ENCODE measurements around the gene FBXO45. TPM values are rescaled to one million over a fixed set of nuclear protein-coding genes. Genes with fewer than 3 reads are reported as not detected.

Gene FBXO45, protein sequence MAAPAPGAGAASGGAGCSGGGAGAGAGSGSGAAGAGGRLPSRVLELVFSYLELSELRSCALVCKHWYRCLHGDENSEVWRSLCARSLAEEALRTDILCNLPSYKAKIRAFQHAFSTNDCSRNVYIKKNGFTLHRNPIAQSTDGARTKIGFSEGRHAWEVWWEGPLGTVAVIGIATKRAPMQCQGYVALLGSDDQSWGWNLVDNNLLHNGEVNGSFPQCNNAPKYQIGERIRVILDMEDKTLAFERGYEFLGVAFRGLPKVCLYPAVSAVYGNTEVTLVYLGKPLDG
- 9.1 and 31.6 TPM in 2 replicates for total RNA-seq (2011; cell fraction: chromatin; rRNA removed; ENCODE audit: low replicate concordance)
- 6.2 and 7.5 TPM in 2 replicates for total RNA-seq (2011; cell fraction: nucleolus; rRNA removed)
- total RNA-seq (2011; cell fraction: nucleoplasm; rRNA removed): 11.7 and 16.8 TPM in 2 replicates
- total RNA-seq (2014; rRNA removed): 25.4 and 28.9 TPM in 2 replicates
- total RNA-seq (2014; rRNA removed; fragmentation: Illumina TruSeq; extraction: Trizol): 52.8 and 56.1 TPM in 2 replicates
- total RNA-seq (2015; rRNA removed; fragmentation: Illumina TruSeq; extraction: Trizol): 41.0 and 44.3 TPM in 2 replicates
- 33.3 and 37.0 TPM in 2 replicates for total RNA-seq (2021)
- polyA plus RNA-seq (2011; rRNA removed): 25.7 and 38.6 TPM in 2 replicates
- polyA plus RNA-seq (2011; cell fraction: cytosol; rRNA removed): 6.1 and 11.0 TPM in 2 replicates
- polyA plus RNA-seq (2011; cell fraction: nucleus; rRNA removed): 5.6 and 8.1 TPM in 2 replicates
- polyA plus RNA-seq (2012): 17.9 and 26.4 TPM in 2 replicates
- polyA plus RNA-seq (2014; fragmentation: Illumina TruSeq; extraction: Trizol): 31.9 and 39.7 TPM in 2 replicates
- 10 to 100 TPM; 15.2 to 17.2 TPM for polyA plus RNA-seq (2014; fragmentation: Nextera tagmentation; extraction: Ambion mirVana)
- 26.5 and 28.3 TPM in 2 replicates for polyA plus RNA-seq (2014; rRNA removed)
- 48.5 and 48.9 TPM in 2 replicates for polyA minus RNA-seq (2011; rRNA and poly(A)+ RNA removed)
- polyA minus RNA-seq (2011; cell fraction: cytosol; rRNA and poly(A)+ RNA removed): 12.7 and 16.2 TPM in 2 replicates
- polyA minus RNA-seq (2011; cell fraction: nucleus; rRNA and poly(A)+ RNA removed): 4.3 and 6.6 TPM in 2 replicates
- percentile 90 among the genes with signal in this experiment for Bru-seq, nascent RNA
- BruChase-seq, experiment 1, labeled RNA remaining after a 2-hour chase: percentile 90 among the genes with signal in this experiment
- BruChase-seq, experiment 2, labeled RNA remaining after a 6-hour chase: percentile 91 among the genes with signal in this experiment
- long read RNA-seq, experiment 1, full-length matches to known transcripts: 206 of 250 reads
- long read RNA-seq, experiment 1, partial matches to known transcripts: 5 of 250 reads
- long read RNA-seq, experiment 1, other reads (novel, unspliced or antisense): 39 of 250 reads
- long read RNA-seq, experiment 2, full-length matches to known transcripts: 2 of 61 reads
- long read RNA-seq, experiment 2, partial matches to known transcripts: 52 of 61 reads
- long read RNA-seq, experiment 2, other reads (novel, unspliced or antisense): 7 of 61 reads
- long read RNA-seq, experiment 3, full-length matches to known transcripts: 13 of 21 reads
- long read RNA-seq, experiment 3, partial matches to known transcripts: 1 of 21 reads
- long read RNA-seq, experiment 3, other reads (novel, unspliced or antisense): 7 of 21 reads

- POLR2A ChIA-PET: interaction anchor here (0.6 to 1.8 kb wide), 20 partner anchors 8 to 473 kb away, joined by 3 to 5 read pairs (median 3); no protein-coding TSS in a partner anchor
- peak; percentile 94 for TF ChIP-seq ETV1 (tag; conservative IDR thresholded peaks at IDR 0.05; ENCODE audit: low read depth)
- TF ChIP-seq ZNF124 (CRISPR knock-in tag; IDR thresholded peaks at IDR 0.05): no peak
- TF ChIP-seq CREB5 (CRISPR knock-in tag; IDR thresholded peaks at IDR 0.05): no peak
- TF ChIP-seq HNRNPLL (IDR thresholded peaks at IDR 0.05; ENCODE audit: low read depth, low read length, poor library complexity, severe bottlenecking): no peak
- TF ChIP-seq ZSCAN32 (CRISPR knock-in tag; IDR thresholded peaks at IDR 0.05): 0 out of 2 replicates have a peak, but pooled peaks have one; percentile 42
- TF ChIP-seq USF2 (CRISPR knock-in tag; IDR thresholded peaks at IDR 0.05): no peak
- TF ChIP-seq PHTF2 (CRISPR knock-in tag; IDR thresholded peaks at IDR 0.05): no peak
- peak in 1 of 2 experiments; percentile 92; a peak in 2 of 4 replicates for TF ChIP-seq HDAC1 (IDR thresholded peaks at IDR 0.05)
- no peak for TF ChIP-seq NFATC3 (IDR thresholded peaks at IDR 0.05)
- TF ChIP-seq, protein P1, sequence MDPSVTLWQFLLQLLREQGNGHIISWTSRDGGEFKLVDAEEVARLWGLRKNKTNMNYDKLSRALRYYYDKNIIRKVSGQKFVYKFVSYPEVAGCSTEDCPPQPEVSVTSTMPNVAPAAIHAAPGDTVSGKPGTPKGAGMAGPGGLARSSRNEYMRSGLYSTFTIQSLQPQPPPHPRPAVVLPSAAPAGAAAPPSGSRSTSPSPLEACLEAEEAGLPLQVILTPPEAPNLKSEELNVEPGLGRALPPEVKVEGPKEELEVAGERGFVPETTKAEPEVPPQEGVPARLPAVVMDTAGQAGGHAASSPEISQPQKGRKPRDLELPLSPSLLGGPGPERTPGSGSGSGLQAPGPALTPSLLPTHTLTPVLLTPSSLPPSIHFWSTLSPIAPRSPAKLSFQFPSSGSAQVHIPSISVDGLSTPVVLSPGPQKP (CRISPR knock-in tag; IDR thresholded peaks at IDR 0.05): no peak
Measured at GRCh38 chr3:196568246-196569002, at the start of gene FBXO45, which contains the start of gene WDR53. TSS of gene FBXO45 (plus strand) at chr3:196568660. CDS start at chr3:196568985, 325 bp downstream. TSS of gene WDR53 (minus strand) at chr3:196568554. CDS start at chr3:196561475, 7,079 bp downstream.

More at GRCh38 chr3:196568246-196569002, at the start of gene FBXO45, which contains the start of gene WDR53:
- Histone ChIP-seq H3K9ac (ENCODE audit: insufficient read depth in 1 of 2, low read depth in 2 of 2, low read length in 2 of 2) (peak within 1 kb of the TSS; percentile 94 to 98), H3K36me3 (ENCODE audit: control insufficient read depth, insufficient read depth, low read length) (peaks cover 40% of the 10 kb centered on the region), H4K20me1 (replicated peaks; ENCODE audit: control insufficient read depth, insufficient read depth, low read length) (peaks cover 13% of the 10 kb centered on the region), H3K27ac (ENCODE audit: extremely low read depth, low read depth, low read length) (peak within 1 kb of the TSS; percentile 92), H3K4me1 (replicated peaks in 1 of 2; ENCODE audit: control insufficient read depth in 2 of 2, insufficient read depth in 2 of 2, low read length in 2 of 2) (peaks cover 33 to 36% of the 10 kb centered on the region in 2 experiments), H3K4me3 (peak within 1 kb of the TSS; percentile 87), H3K79me2 (ENCODE audit: control insufficient read depth, insufficient read depth, low read length) (peaks cover 71% of the 10 kb centered on the region), H3K27me3 (ENCODE audit: control insufficient read depth in 2 of 2, insufficient read depth in 2 of 2, low read length in 2 of 2) (no peaks in the 10 kb centered on the region), H3K9me3 (replicated peaks; ENCODE audit: control insufficient read depth, insufficient read depth, low read depth, low read length) (no peaks in the 10 kb centered on the region), H3K4me2 (ENCODE audit: insufficient read depth, low read length) (peak within 1 kb of the TSS; percentile 95), H3K9me1 (ENCODE audit: control insufficient read depth, insufficient read depth, low read length) (no peaks in the 10 kb centered on the region), H2AFZ (ENCODE audit: low read depth, low read length) (peak within 1 kb of the TSS; percentile 97)
- peak; percentile 92 to 96 (median 94) for DNase-seq (ENCODE audit: extremely low read depth in 1 of 4, low spot score in 3 of 4)
- CTCF ChIA-PET (ENCODE audit: low intra/inter-chr PET ratio): interaction anchor here (0.7 kb wide), 1 partner anchor 65 kb away, joined by 3 read pairs; no protein-coding TSS in a partner anchor
- FAIRE-seq: peak; percentile 80
- ATAC-seq: peak; percentile 94
- in situ Hi-C loops (cut with MboI) (no loop called here), intact Hi-C loops (cut with micrococcal nuclease) (loop anchor here (2.0 to 5.0 kb wide), 2 partner anchors 41 to 64 kb away; no protein-coding TSS in a partner anchor)
- WGBS (ENCODE audit: insufficient coverage, low coverage, missing lambda C conversion rate): under 1% methylated on average over 24 of the region's 87 CpGs
- no TSS peak for BruUV-seq (replicated peaks)
